ENCODE measurements around the gene LIMD2.

The LIMD2 gene

DNA sequence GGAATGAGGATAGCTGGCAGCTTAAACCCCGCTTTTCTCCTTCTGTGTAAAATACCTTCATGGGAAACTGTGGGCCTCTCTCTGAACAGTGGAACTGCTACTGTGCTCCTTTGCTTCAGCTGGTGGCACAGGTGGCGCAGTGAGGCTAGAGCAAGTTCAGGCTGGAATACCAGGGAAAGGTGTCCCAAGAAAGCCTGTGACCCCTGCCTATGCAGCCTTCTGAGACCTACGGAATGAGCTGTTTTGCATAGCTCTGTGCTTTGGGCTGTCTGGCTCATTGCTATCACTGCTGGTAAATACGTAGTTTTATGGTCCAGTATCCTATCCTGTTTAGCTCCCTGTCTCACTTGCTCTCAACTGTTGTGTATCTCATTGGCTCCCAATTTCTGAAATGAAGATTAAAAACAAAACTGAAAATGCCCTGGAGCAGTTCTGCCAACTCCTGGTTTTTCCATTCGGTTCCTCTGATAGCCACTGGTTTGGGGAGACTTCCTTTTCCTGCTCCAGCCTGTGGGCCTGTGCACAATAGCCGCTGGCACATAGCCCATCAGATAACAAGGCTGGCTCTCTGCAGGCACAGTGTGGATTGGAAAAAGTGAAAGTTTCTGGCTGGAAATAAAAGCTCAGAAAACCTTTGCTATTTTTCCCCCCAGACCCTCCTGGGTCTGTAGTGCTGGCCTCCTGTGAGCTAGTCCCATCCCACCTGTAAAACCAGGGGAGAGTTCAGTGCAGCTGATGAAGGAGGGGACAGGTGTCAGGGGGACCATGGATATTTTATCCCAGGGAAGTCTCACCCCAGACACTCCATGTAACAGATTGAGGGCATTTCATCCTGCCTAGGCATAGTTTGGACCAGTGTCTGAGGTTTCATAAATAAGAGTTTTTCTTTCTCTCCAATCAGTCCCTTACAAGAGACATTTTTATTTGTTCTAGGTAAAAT is 24.0 kb downstream of the LIMD2 start:
- Mint-ChIP-seq H3K4me1 (peaks cover 14% of the 10 kb centered on the region), H3K27ac (no peak overlapping the region), H3K4me3 (no peak overlapping the region), H3K27me3 (no peaks in the 10 kb centered on the region), H3K9me3 (no peaks in the 10 kb centered on the region)
- ATAC-seq: no peak
- DNase-seq: no peak

DNA sequence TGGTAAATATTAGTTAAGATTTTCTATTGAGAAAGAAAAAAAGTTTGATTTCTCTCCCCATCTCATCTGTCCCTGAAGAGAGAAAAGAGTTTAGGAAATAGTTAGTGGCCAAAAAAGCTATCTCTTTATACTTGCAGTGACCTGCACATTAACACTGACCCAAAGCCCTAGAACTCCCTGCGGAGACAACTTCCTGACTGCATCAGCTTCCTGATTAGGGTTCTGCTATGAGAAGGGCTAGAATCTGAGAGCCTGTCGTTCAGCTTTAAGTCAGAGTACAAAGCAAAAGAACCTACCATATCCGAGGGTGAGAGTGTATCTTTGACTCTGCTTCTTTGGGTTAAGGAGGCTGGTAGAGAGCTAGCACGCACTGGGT is 24.7 kb downstream of the LIMD2 start:
- no peak overlapping the region for H3K4me3 Mint-ChIP-seq
- H3K9me3 Mint-ChIP-seq: no peaks in the 10 kb centered on the region
- H3K27me3 Mint-ChIP-seq: no peaks in the 10 kb centered on the region
- no peak overlapping the region for H3K27ac Mint-ChIP-seq
- peaks cover 21% of the 10 kb centered on the region for H3K4me1 Mint-ChIP-seq
- DNase-seq: no peak
- ATAC-seq: no peak

DNA sequence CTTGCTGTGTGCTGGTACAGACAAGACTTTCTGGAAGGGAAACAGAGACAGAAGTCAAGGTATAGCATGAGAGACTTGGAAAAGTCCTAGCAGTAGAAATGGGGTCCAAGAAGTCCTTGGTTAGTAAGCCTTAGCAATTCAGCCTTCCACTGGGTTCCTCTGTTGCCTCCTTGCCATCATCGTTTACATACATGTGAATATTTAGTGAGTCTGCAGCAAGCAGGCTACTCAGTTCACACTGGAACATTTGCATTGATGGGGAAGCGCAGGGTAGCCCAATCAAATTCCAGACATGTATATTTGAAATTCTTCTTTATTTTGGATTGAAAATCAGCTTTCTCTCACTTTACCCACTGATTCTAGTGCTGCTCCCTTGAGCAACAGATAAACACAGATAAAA is 27.1 kb downstream of the LIMD2 start:
- DNase-seq (no peak), ATAC-seq (no peak)
- no peaks in the 10 kb centered on the region for H3K9me3 Mint-ChIP-seq
- H3K4me3 Mint-ChIP-seq: no peak overlapping the region
- no peak overlapping the region for H3K27ac Mint-ChIP-seq
- H3K27me3 Mint-ChIP-seq: no peaks in the 10 kb centered on the region
- peaks cover 21% of the 10 kb centered on the region for H3K4me1 Mint-ChIP-seq

DNA sequence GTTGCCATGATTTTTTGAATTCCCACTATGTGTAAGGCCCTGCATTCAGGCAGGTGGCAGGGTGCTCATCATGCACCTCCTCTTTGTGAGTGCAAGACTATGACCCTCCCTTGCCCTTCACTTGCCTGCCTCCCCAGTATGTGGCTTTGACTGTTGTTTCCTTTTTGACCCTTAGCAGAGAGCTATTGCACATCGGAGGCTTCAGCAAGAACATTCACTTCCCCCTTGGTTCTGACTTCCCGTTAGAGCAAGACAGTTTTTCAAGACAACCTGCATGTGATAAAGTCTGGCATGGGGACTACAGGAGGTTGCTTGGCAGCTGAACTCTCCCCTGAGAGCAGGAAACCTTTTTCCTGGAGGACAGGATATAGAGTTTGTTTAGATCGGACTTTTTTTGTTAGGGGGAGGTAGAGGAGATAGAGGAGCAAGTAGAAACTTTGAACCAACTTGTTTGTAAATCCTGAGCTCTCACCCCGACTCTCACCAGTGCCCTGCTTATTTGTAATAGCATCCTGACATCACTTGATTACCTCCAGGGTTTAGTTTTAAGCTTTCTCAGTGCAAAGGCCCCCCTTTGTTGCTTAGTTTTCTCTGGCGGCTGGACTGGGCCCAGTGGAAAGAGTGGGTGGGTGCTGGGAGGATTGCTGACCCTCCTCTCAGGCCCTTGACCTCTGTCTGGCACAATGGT is 34.3 kb downstream of the LIMD2 start:
- DNase-seq (no peak), ATAC-seq (no peak)
- Mint-ChIP-seq H3K27me3 (no peaks in the 10 kb centered on the region), H3K4me3 (no peak overlapping the region), H3K9me3 (no peaks in the 10 kb centered on the region), H3K4me1 (peaks cover 16% of the 10 kb centered on the region), H3K27ac (no peak overlapping the region)

DNA sequence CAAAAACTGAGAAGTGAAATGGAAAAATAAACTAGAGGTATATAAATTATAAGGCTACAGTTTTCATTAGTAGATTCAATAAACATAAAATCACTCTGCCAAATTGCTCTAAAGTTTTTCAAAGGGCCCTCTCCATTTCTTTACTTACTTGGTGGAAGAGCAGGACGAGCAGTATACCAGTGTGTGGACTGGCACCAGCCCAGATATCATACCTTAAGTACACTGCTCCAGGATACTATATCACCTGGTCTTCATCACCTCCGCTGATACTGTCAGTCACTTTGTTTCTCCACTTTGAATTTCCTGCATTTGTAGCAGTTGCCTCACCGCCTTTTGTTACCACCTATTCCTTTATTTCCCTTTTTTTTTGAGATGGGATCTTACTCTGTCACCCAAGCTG is 40.1 kb downstream of the LIMD2 start:
- Mint-ChIP-seq H3K27ac (peak overlapping the region in 1 of 2 donors; percentile 15), H3K9me3 (no peaks in the 10 kb centered on the region), H3K4me3 (no peak overlapping the region), H3K4me1 (peaks cover 6% of the 10 kb centered on the region), H3K27me3 (no peaks in the 10 kb centered on the region)
- DNase-seq (no peak), ATAC-seq (no peak)

DNA sequence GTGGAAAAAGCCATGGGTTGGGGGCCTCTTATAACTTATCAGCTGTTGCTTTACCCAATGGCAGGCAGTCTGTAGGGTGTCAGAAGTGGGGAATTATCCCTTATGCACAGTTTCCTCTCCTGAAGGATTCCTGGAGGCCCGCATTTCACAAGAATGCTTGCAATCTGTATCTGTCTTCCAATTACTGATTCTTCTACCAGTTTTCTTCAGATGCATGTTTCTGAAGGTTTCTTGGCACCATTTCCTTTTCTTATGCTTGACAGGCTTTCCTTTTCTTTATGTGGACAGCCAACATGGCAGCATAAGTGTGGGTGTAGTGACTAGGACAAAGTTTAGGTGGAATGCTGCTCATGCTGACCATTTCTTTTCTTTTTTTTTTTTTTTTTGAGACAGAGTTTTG is 41.6 kb downstream of the LIMD2 start:
- Mint-ChIP-seq H3K27ac (no peak overlapping the region), H3K9me3 (no peaks in the 10 kb centered on the region), H3K4me3 (no peak overlapping the region), H3K4me1 (no peaks in the 10 kb centered on the region), H3K27me3 (no peaks in the 10 kb centered on the region)
- DNase-seq (no peak), ATAC-seq (no peak)

DNA sequence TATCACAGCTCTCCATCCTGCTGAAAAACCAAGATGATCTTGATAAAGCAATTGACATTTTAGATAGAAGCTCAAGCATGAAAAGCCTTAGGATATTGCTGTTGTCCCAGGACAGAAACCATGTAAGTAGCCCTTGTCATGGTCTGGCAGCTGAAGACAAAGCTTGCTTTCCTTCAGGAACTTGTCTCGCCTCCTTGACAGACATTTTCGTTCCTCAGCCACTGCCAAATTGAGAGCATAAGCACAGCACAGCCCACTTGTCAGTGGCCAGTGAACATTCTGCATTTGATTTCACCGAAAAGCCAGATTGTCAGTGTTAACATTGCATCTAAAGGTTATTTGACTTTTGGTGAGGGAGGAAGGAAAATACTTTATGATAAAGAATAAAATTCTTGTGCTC is 42.1 kb downstream of the LIMD2 start:
- Mint-ChIP-seq H3K4me1 (no peaks in the 10 kb centered on the region), H3K27ac (no peak overlapping the region), H3K4me3 (no peak overlapping the region), H3K27me3 (no peaks in the 10 kb centered on the region), H3K9me3 (no peaks in the 10 kb centered on the region)
- ATAC-seq (no peak), DNase-seq (no peak)

DNA sequence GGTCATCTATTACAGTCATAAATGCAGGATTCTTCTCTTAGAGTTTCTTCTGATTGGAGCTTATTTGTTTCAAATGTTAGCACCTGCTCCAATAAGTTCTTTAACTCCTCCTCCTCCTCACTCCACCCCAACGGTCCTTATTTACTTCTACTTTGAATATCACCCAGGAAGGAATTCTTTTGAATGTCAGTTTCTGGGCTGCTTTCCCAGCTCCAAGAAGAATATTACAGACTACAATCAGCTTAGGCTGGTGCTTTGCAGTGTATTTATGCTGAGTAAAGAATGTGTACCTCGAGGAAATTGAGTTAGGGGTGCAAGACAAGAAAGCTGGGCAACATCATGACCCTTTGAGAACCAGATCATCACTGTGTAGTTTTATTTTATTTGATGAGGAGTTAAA is 46.9 kb downstream of the LIMD2 start:
- H3K27ac Mint-ChIP-seq: peak overlapping the region in 1 of 2 donors; percentile 28
- no peaks in the 10 kb centered on the region for H3K27me3 Mint-ChIP-seq
- no peak for DNase-seq
- H3K4me3 Mint-ChIP-seq: no peak overlapping the region
- no peaks in the 10 kb centered on the region for H3K9me3 Mint-ChIP-seq
- ATAC-seq: no peak
- no peaks in the 10 kb centered on the region for H3K4me1 Mint-ChIP-seq

DNA sequence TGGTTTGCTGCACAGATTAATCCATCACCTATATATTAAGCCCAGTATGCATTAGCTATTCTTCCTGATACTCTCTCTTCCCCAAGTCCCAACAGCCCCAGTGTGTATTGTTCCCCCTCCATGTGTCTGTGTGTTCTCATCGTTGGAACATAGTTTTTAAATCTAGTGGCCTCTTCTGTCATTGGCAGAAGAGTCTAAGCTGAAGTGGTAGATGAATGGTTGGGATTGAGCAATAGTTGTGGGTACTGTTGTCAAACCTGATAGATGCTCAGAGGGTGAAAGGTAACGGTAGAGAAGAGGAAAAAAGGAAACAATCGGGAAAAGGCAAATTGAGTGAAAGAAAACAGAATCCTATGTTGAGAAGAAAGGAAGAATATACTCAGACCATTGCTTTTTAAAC is 47.8 kb downstream of the LIMD2 start:
- Mint-ChIP-seq H3K27ac (no peak overlapping the region), H3K4me1 (no peaks in the 10 kb centered on the region), H3K27me3 (no peaks in the 10 kb centered on the region), H3K4me3 (no peak overlapping the region), H3K9me3 (no peaks in the 10 kb centered on the region)
- DNase-seq: no peak
- ATAC-seq: no peak

DNA sequence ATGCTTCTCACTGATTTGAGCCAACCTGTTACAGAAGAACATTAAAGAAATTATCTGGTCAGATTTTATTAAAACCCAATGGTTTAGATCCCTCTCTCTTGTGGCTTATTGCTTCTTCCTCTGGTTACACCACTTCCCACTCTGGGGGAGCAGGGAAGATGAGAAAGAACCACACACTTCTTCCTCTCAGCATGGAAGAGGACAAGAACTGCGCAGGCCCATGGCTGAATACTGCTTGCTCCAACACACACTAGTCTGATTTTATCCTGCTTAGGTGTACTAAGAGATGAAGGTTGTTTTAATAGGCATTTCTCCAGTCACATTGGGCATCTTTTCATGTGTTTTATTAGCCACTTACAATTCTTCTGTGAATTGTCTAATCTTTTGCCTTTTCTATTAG is 50.1 kb downstream of the LIMD2 start:
- H3K27ac Mint-ChIP-seq: peak overlapping the region in 1 of 2 donors; percentile 14
- no peaks in the 10 kb centered on the region for H3K9me3 Mint-ChIP-seq
- DNase-seq (no peak), ATAC-seq (no peak)
- H3K27me3 Mint-ChIP-seq: no peaks in the 10 kb centered on the region
- no peak overlapping the region for H3K4me3 Mint-ChIP-seq
- H3K4me1 Mint-ChIP-seq: peaks cover 14% of the 10 kb centered on the region

DNA sequence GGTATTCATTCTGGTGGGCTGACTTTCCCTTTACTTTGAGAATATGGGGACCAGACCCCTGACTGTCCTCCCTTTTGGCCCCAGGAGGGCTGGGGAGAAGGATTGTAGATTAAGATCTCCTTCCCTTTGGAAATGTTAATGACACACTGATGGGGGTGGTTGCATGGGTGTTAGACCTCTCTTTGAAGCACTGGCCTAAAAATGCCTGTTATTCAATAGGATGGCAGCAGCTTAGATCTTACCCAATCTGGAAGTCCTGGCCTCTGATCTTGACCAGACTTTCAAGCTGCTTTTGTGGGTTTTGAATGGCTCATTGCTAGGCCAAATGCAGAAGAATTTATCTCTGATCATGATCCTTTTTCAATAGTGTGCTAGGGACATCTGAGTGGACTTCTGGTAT is 52.0 kb downstream of the LIMD2 start:
- no peak for ATAC-seq
- Mint-ChIP-seq H3K4me1 (peaks cover 14% of the 10 kb centered on the region), H3K4me3 (no peak overlapping the region), H3K9me3 (no peaks in the 10 kb centered on the region), H3K27ac (no peak overlapping the region), H3K27me3 (no peaks in the 10 kb centered on the region)
- DNase-seq: no peak

DNA sequence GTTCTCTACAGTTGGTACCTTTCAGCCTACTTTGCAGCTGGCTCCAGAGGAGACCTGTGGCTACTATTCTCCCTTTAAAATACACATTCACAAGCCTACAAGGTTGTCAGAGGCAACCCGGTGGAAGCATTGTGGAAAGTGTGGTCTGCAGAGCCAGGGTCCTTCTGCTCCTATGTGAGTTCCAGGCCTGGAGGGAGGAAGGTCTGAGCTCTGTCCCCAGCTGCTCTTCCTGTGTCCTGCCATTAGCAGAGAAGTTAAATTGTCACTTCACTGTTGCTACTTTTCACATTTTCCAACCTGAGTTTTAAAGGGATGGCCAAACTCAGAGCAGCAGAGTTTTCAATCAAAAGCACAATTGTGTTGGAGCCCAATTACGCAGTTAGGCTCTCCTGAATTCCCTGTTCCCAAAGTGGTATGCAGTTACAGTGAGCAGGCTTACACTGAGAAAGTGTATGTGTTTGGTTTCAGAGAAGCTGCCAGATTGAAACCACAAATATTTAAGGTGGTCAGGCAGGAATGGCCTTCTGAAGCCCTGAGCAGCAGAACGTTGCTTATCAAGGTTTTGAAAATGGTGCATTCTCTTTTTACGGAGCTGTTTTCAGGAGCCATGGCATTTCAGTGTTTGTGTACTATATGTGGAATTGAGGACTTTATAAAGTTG is 52.7 kb downstream of the LIMD2 start:
- Mint-ChIP-seq H3K27ac (no peak overlapping the region), H3K4me1 (peaks cover 14% of the 10 kb centered on the region), H3K27me3 (no peaks in the 10 kb centered on the region), H3K4me3 (no peak overlapping the region), H3K9me3 (no peaks in the 10 kb centered on the region)
- DNase-seq: no peak
- no peak for ATAC-seq

DNA sequence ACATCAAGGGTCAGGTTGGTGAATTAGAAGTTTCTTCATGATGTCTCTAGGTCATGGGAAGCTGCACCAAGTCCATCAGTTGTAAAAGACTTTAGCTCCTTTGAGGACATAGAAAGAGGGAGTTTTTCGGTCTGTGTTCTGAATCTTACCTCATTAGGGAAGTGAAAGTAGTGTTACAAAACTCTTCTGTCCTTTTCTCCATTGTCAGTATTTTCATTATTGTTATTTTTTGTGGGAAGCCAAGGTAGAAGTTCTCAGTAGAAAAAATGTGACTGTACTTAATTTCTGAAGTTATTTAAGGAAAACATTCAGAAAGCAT is 53.5 kb downstream of the LIMD2 start:
- ATAC-seq (peak; percentile 53), DNase-seq (no peak)
- Mint-ChIP-seq H3K9me3 (no peaks in the 10 kb centered on the region), H3K4me1 (peaks cover 14% of the 10 kb centered on the region), H3K27ac (no peak overlapping the region), H3K4me3 (no peak overlapping the region), H3K27me3 (no peaks in the 10 kb centered on the region)

All from stimulated activated naive CD8-positive, alpha-beta T cell treated with anti-CD3 and anti-CD28 coated beads, Interleukin-15, amount 100 ng/mL, for 72 hours (primary cell).